A549 (cell line): ENCODE data around the gene RBM18.

Experiments
- CEBPB ChIP-seq, 2 experiments: fragments of >200 bp in 1 of 2; sonication (Bioruptor Twin) in 1 of 2; formaldehyde crosslinking in 1 of 2; IDR thresholded peaks; 2 replicates each; pipeline ENCODE4 v1.6.1; 2012 to 2016
- CHD2 ChIP-seq: fragments of 150-350 bp; IDR thresholded peaks from 2 replicates; pipeline ENCODE4 v1.6.1; 2014; ENCODE audit warnings: low read length; ENCODE audit not compliant: partially characterized antibody
- CTCF ChIP-seq: fragments of >200 bp; sonication (Bioruptor Twin); formaldehyde crosslinking; IDR thresholded peaks from 3 replicates; pipeline ENCODE4 v1.5.1; 2016
- JUN ChIP-seq, 2 experiments: fragments of >200 bp; sonication (Bioruptor Twin); formaldehyde crosslinking; IDR thresholded peaks; 2 replicates in 1 of 2; 3 replicates in 1 of 2; pipeline ENCODE4 v1.6.1; 2016 to 2017
- KDM1A ChIP-seq: fragments of 200-600 bp; sonication (generic); IDR thresholded peaks from 2 replicates; pipeline ENCODE4 v1.6.1; 2016; ENCODE audit warnings: low read depth, mild to moderate bottlenecking
- MAZ ChIP-seq: fragments of 150-350 bp; IDR thresholded peaks from 2 replicates; pipeline ENCODE4 v1.6.1; 2014; ENCODE audit warnings: antibody characterized with exemption, low read depth, low read length, borderline replicate concordance
- MYC ChIP-seq: IDR thresholded peaks from 2 replicates; pipeline ENCODE4 v1.6.1; 2012; ENCODE audit warnings: mild to moderate bottlenecking, inconsistent platforms, low read length, improper control_type of control experiment, borderline replicate concordance
- POLR2A ChIP-seq: IDR thresholded peaks from 2 replicates; pipeline ENCODE4 v1.6.1; 2012; ENCODE audit warnings: mild to moderate bottlenecking, low read length
- POLR2AphosphoS2 ChIP-seq: conservative IDR thresholded peaks from 2 replicates; pipeline ENCODE4 v1.6.1; 2012; ENCODE audit warnings: low read length, improper control_type of control experiment, inconsistent platforms
- RAD21 ChIP-seq, 2 experiments: fragments of >200 bp in 1 of 2; sonication (Bioruptor Twin) in 1 of 2; formaldehyde crosslinking in 1 of 2; IDR thresholded peaks in 1 of 2; conservative IDR thresholded peaks in 1 of 2; 2 replicates in 1 of 2; 3 replicates in 1 of 2; pipeline ENCODE4 v1.6.1; 2012 to 2018; ENCODE audit warnings: inconsistent platforms in 1 of 2
- REST ChIP-seq: fragments of 200-600 bp; sonication (generic); IDR thresholded peaks from 2 replicates; pipeline ENCODE4 v1.6.1; 2016; ENCODE audit warnings: antibody characterized with exemption, mild to moderate bottlenecking, moderate library complexity
- SREBF2 ChIP-seq: fragments of 450-650 bp; IDR thresholded peaks from 2 replicates; pipeline ENCODE4 v1.6.1; 2014; ENCODE audit warnings: mild to moderate bottlenecking, moderate library complexity
- USF2 ChIP-seq: fragments of 450-650 bp; IDR thresholded peaks from 2 replicates; pipeline ENCODE4 v1.6.1; 2014; ENCODE audit warnings: antibody characterized with exemption
- TF ChIP-seq, protein P1 (sequence below): IDR thresholded peaks from 2 replicates; pipeline ENCODE4 v1.6.1; 2012

GRCh38 chr9:122281368-122281767, 16.7 kb upstream of the RBM18 start:
- TF ChIP-seq MYC (no peak), CTCF (no peak), REST (no peak), POLR2A (no peak), CEBPB (IDR thresholded peaks at IDR 0.05) (no peak), JUN (IDR thresholded peaks at IDR 0.05) (no peak), SREBF2 (no peak), POLR2AphosphoS2 (no peak), CHD2 (no peak), USF2 (no peak), KDM1A (no peak), MAZ (no peak), RAD21 (conservative IDR thresholded peaks at IDR 0.05 in 1 of 2, IDR thresholded peaks at IDR 0.05 in 1 of 2) (no peak)
- TF ChIP-seq, protein P1, sequence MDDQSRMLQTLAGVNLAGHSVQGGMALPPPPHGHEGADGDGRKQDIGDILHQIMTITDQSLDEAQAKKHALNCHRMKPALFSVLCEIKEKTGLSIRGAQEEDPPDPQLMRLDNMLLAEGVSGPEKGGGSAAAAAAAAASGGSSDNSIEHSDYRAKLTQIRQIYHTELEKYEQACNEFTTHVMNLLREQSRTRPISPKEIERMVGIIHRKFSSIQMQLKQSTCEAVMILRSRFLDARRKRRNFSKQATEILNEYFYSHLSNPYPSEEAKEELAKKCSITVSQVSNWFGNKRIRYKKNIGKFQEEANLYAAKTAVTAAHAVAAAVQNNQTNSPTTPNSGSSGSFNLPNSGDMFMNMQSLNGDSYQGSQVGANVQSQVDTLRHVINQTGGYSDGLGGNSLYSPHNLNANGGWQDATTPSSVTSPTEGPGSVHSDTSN, result no peak
